GM13977 (cell line): ENCODE data around the gene PLXNA4.
"Not testable (repeated sequence)": the region's sequence is repeated elsewhere in the genome, so short reads cannot be mapped to it uniquely, and the experiment has no call there.

Experiments used
- DNase-seq: peaks from one replicate; pipeline ENCODE4 v3.0.0; 2012; ENCODE audit warnings: low spot score
- in situ Hi-C: fragments of 300-500 bp; cut with MboI; formaldehyde crosslinking; loops from one replicate; pipeline ENCODE4 v1.12.0; 2022; ENCODE audit warnings: low sequenced_read_pairs, low pct_unique_long_range_greater_than_20kb, mixed read lengths, inconsistent platforms; ENCODE audit not compliant: unreplicated experiment
- TF ChIP-seq, protein P1 (sequence below): IDR thresholded peaks from 2 replicates; pipeline ENCODE4 v1.5.1; 2012; ENCODE audit warnings: mild to moderate bottlenecking, control low read depth; ENCODE audit not compliant: insufficient read depth; ENCODE audit errors: extremely low read depth, missing control alignments

PLXNA4 gene

DNA sequence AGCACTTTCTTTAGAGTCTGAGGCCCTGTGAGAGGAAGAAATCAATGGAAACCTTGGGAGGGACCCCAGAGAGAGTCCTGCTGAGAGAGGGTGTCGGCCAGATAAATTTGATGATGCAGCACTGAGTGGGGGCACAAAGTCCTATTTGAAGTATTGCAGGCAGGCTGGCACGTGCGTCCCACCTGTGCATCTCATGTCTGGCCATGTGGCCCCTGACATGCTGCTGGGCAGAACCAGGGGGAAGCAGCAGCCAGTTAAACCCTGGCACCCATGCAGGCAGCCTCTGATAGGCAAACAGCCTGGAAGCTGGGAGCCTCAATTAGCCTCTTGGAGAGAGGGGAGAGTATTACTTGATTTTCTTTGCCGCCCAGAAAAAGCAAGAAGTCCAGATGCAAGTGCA is 180.9 kb downstream of the PLXNA4 start:
- TF ChIP-seq, protein P1, sequence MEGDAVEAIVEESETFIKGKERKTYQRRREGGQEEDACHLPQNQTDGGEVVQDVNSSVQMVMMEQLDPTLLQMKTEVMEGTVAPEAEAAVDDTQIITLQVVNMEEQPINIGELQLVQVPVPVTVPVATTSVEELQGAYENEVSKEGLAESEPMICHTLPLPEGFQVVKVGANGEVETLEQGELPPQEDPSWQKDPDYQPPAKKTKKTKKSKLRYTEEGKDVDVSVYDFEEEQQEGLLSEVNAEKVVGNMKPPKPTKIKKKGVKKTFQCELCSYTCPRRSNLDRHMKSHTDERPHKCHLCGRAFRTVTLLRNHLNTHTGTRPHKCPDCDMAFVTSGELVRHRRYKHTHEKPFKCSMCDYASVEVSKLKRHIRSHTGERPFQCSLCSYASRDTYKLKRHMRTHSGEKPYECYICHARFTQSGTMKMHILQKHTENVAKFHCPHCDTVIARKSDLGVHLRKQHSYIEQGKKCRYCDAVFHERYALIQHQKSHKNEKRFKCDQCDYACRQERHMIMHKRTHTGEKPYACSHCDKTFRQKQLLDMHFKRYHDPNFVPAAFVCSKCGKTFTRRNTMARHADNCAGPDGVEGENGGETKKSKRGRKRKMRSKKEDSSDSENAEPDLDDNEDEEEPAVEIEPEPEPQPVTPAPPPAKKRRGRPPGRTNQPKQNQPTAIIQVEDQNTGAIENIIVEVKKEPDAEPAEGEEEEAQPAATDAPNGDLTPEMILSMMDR: no peak
- DNase-seq: no peak
- in situ Hi-C loops: no loop called here

DNA sequence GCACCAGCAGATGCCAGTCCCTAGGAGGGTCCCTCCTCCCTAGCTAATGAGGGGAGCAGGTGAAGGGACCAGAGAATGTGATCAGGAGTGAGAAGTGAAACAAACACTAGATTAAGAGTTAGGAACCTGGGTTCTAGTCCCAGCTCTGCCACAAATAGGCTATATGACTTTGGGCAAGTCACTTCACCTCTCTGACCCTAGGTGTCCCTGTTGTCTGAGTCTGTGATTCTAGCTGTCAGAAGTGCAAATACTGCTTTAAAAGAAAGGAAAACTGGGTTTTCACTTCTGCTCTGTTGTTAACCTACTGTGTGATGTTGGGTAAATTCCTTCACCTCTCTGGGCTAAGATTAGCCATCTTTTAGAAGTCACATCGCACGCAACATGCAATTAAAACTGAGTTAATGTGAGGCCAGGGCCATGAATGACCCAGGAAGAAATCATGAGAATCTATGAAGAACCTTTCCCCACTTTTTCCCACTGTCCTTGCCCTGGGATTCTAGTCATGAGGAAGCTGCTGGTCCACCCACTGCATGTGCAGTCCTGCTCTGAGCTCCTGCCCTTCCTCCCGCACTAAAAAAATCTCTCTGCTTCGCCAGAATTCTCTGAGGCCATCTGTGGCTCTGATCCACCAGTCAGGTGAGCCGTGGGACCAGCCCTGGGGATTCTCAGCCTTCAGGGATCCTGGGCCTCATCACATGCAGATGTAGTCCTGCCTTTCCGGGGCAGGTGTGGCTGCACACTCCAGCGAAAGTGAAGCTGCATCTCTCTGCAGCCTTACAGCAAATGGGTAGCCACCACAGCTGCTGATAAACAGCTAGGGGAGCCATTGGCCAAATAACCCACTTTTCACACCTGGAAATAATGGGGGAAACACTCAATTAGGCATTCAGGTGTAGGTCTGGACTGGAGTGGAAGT is 181.7 kb downstream of the PLXNA4 start:
- no peak for DNase-seq
- TF ChIP-seq, protein P1: peak; percentile 21
- in situ Hi-C loops: no loop called here

DNA sequence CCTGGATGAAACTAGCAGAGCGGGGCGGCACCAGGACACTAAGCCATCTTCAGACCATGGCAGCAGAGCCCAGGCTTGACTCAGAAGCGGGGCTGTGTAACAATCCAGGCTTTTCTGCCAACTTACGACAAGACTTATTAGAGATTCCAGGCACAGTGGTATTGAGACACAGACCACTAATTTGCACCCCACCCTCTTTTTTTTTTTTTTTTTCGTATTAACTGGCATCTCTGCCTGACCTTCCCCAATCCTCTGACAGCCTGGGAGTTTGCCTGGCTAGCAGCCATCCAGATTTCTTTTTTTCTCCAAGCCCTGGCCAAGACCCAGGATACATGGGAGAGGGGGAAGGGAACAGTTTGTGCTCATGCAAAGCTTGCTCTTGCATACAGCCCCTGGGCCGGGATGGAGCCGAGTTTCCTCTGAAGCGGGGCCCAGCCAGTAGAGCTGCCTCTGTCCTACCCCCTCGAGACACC is 182.4 kb downstream of the PLXNA4 start:
- DNase-seq: no peak
- TF ChIP-seq, protein P1: no peak
- in situ Hi-C loops: no loop called here

DNA sequence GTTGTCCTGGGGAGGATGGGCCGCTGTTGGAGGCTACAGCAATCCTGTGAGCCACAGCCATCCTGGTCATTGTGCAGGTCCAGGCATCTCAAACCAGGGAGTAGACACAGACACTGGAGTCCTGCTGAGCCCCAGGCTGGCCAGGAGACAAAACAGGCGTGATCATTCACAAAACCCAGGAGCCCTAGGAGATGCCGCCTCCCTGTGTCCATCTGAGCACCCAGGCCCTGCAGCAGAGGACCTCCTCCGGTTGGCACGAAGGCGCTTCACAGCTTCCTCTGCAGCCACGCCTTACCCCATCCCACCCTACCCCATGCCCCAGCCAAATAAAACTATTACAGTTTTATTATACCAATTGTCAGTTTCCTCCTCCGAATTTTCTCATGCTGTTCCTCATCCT is 183.6 kb downstream of the PLXNA4 start:
- DNase-seq: no peak
- TF ChIP-seq, protein P1: no peak
- in situ Hi-C loops: no loop called here

DNA sequence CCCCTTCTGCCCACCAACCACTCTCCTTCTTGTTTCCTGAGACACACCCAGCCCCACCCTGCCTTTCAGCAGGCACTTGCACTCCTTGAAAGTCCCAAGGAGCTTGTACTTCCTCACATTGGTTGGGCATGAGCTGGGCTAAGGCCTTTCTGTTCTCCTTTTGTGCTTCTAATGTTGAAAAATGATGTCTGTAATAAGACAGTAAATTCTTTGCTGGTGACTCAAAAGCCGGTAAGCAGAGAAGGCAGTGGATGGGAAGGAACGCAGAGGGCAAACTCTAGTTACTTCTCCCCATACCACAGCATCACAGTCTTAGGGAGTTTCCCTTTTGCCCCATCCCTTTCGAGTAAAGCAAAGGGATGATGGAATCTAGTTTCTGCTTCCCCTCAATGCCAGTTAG is 185.6 kb downstream of the PLXNA4 start:
- no peak for DNase-seq
- in situ Hi-C loops: no loop called here
- TF ChIP-seq, protein P1: no peak

DNA sequence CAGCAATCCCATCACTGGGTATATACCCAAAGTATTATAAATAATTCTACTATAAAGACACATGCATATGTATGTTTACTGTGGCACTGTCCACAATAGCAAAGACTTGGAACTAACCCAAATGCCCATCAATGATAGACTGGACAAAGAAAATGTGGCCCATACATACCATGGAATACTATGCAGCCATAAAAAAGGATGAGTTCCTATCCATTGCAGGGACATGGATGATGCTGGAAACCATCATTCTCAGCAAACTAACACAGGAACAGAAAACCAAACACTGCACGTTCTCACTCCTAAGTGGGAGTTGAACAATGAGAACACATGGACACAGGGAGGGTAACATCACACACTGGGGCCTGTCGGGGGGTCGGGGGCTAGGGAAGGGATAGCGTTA is 186.2 kb downstream of the PLXNA4 start:
- in situ Hi-C loops, DNase-seq: not testable (repeated sequence)

DNA sequence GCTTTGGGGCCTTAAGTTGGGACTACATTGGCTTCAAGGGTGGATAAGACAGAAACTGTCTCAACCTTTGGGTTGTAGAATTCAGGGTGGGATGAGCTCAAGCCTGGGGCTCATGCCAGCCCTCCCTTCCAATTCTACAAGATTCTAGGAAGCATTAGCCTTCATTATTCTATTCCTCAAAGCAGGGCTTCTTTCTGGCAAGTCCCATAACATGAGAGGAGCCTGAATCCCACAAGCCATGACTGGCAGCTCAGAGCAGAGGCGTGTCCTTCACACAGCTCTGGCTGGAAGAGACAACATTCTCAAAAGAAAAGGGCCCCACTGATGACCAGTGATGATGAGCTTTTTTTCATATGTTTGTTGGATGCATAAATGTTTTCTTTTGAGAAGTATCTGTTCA is 187.6 kb downstream of the PLXNA4 start:
- in situ Hi-C loops: no loop called here
- TF ChIP-seq, protein P1: no peak
- no peak for DNase-seq
